ENCODE data around the gene CTSE.

- TF ChIP-seq CTCF (conservative IDR thresholded peaks at IDR 0.05; ENCODE audit: low read depth in 2 of 2) (no peak), CREB1 (CRISPR knock-in tag; IDR thresholded peaks at IDR 0.05; ENCODE audit: low read depth) (no peak), POLR2AphosphoS5 (IDR thresholded peaks at IDR 0.05; ENCODE audit: low read depth) (no peak), JUNB (IDR thresholded peaks at IDR 0.05; ENCODE audit: unreplicated experiment) (no peak), REST (IDR thresholded peaks at IDR 0.05; ENCODE audit: unreplicated experiment) (no peak), EZH2phosphoT487 (IDR thresholded peaks at IDR 0.05; ENCODE audit: unreplicated experiment) (no peak), NANOG (IDR thresholded peaks at IDR 0.05; ENCODE audit: borderline replicate concordance) (no peak), ZNF462 (CRISPR knock-in tag; IDR thresholded peaks at IDR 0.05) (no peak), EZH2 (IDR thresholded peaks at IDR 0.05; ENCODE audit: low read depth, unreplicated experiment) (no peak)
Measured at GRCh38 chr1:206014601-206015000, 9.1 kb downstream of the CTSE start.
